ENCODE measurements around the gene LCP1. TPM values are rescaled to one million over a fixed set of nuclear protein-coding genes. Genes with fewer than 3 reads are reported as not detected.

The LCP1 gene
- polyA plus RNA-seq, 1 of the 3 experiments (the other 2 are of a cell fraction): 0.03 TPM

- no peak for TF ChIP-seq SIN3A (IDR thresholded peaks at IDR 0.05; ENCODE audit: borderline replicate concordance, low read depth, low read length)
- no peak for TF ChIP-seq RAD21 (IDR thresholded peaks at IDR 0.05; ENCODE audit: low read length)
- no peak for TF ChIP-seq ELF1 (IDR thresholded peaks at IDR 0.05)
- no peak for TF ChIP-seq ZBTB33 (IDR thresholded peaks at IDR 0.05; ENCODE audit: borderline replicate concordance, low read depth)
- no peak for TF ChIP-seq REST (IDR thresholded peaks at IDR 0.05; ENCODE audit: low read depth, low read length)
- no peak for TF ChIP-seq CHD2 (IDR thresholded peaks at IDR 0.05; ENCODE audit: low read length, partially characterized antibody)
- no peak for TF ChIP-seq USF1 (IDR thresholded peaks at IDR 0.05; ENCODE audit: borderline replicate concordance, low read depth)
- no peak for TF ChIP-seq IRF3 (IDR thresholded peaks at IDR 0.05; ENCODE audit: low read depth, low read length)
- no peak for TF ChIP-seq USF2 (IDR thresholded peaks at IDR 0.05; ENCODE audit: borderline replicate concordance, low read depth, low read length)
- TF ChIP-seq NRF1 (IDR thresholded peaks at IDR 0.05; ENCODE audit: low read depth, low read length): no peak
- no peak for TF ChIP-seq RFX5 (IDR thresholded peaks at IDR 0.05; ENCODE audit: low read length)
- TF ChIP-seq MEF2A (IDR thresholded peaks at IDR 0.05; ENCODE audit: borderline replicate concordance, low read depth): no peak
- TF ChIP-seq EZH2phosphoT487 (IDR thresholded peaks at IDR 0.05; ENCODE audit: borderline replicate concordance, low read depth): no peak
- ChIA-PET POLR2A (no interaction called here), CTCF (no interaction called here)
- no peak overlapping the region for H2AFZ ChIP-seq (ENCODE audit: low read depth)
- H3K79me2 ChIP-seq (ENCODE audit: insufficient read depth): no peaks in the 10 kb centered on the region
- no peaks in the 10 kb centered on the region for H3K36me3 ChIP-seq (replicated peaks in 1 of 2; ENCODE audit: control insufficient read depth in 1 of 2, insufficient read depth in 2 of 2, low read length in 1 of 2)
- no peaks in the 10 kb centered on the region; the same call in 1 of the 2 replicates for H3K27me3 ChIP-seq (ENCODE audit: insufficient read depth)
- no peak overlapping the region for H3K4me2 ChIP-seq
- H3K27ac ChIP-seq (ENCODE audit: low read depth in 2 of 2, low read length in 1 of 2): no peak overlapping the region
- H3K4me1 ChIP-seq (ENCODE audit: control insufficient read depth in 1 of 2, insufficient read depth in 2 of 2, low read depth in 1 of 2, low read length in 1 of 2): no peaks in the 10 kb centered on the region
- no peaks in the 10 kb centered on the region for H4K20me1 ChIP-seq (ENCODE audit: insufficient read depth)
- 48% methylated on average over 5 of the region's 5 CpGs for WGBS (ENCODE audit: low lambda C conversion rate)
- H3K9ac ChIP-seq: no peak overlapping the region
- H3K4me3 ChIP-seq (ENCODE audit: low read depth in 2 of 2, low read length in 1 of 2): no peak overlapping the region
- no peaks in the 10 kb centered on the region for H3K9me2 ChIP-seq
- H3K9me3 ChIP-seq: no peaks in the 10 kb centered on the region
- no peak for DNase-seq
- H3F3A ChIP-seq (replicated peaks; ENCODE audit: insufficient read depth): no peaks in the 10 kb centered on the region
Measured at GRCh38 chr13:46088821-46089562, 93.0 kb downstream of the LCP1 start.
